Stimulated activated effector memory CD8-positive, alpha-beta T cell treated with anti-CD3 and anti-CD28 coated beads, Interleukin-12 subunit alpha, Interleukin-12 subunit beta, amount 100 ng/mL, for 72 hours (primary cell): Measurements from ENCODE around the gene LEF1.

Experiments
- ATAC-seq: fragments of 150-1000 bp; cut with Tn5 transposase; 2 replicates; pipeline ENCODE4 v1.10.0; 2021
- DNase-seq, 2 donors: peaks; one replicate each; pipeline ENCODE4 v3.0.0; 2021 to 2022; ENCODE audit warnings: low spot score in 2 of 2
- H3K27ac Mint-ChIP-seq: one replicate; pipeline ENCODE4 v1.8.0; 2022; ENCODE audit warnings: mild to moderate bottlenecking, mixed read lengths
- H3K36me3 Mint-ChIP-seq: one replicate; pipeline ENCODE4 v1.8.0; 2022; ENCODE audit warnings: mild to moderate bottlenecking, mixed read lengths
- H3K4me1 Mint-ChIP-seq: one replicate; pipeline ENCODE4 v1.8.0; 2022; ENCODE audit warnings: mixed read lengths
- H3K4me3 Mint-ChIP-seq: one replicate; pipeline ENCODE4 v1.8.0; 2022; ENCODE audit warnings: mild to moderate bottlenecking, mixed read lengths
- H3K9me3 Mint-ChIP-seq: one replicate; pipeline ENCODE4 v1.8.0; 2022; ENCODE audit warnings: mixed read lengths

Gene LEF1

GRCh38 chr4:108168160-108168670 is 517 bp downstream of the LEF1 start:
- DNase-seq, result no peak
- Mint-ChIP-seq H3K9me3 (no peaks in the 10 kb centered on the region), H3K36me3 (peaks cover 6% of the 10 kb centered on the region), H3K4me3 (peak overlapping the region; percentile 92), H3K27ac (peak overlapping the region; percentile 73), H3K4me1 (peaks cover 48% of the 10 kb centered on the region)
- ATAC-seq, result no peak

- Mint-ChIP-seq H3K9me3 (no peaks in the 10 kb centered on the region), H3K27ac (peak overlapping the region; percentile 65), H3K4me3 (peak overlapping the region; percentile 92), H3K4me1 (peaks cover 44% of the 10 kb centered on the region), H3K36me3 (peaks cover 2% of the 10 kb centered on the region)
- ATAC-seq (peak; percentile 60), DNase-seq (peak; percentile 20 to 61)
These were observed 2.1 kb downstream of the LEF1 start for GRCh38 chr4:108166441-108167315.

GRCh38 chr4:108166038-108166437 is 2.7 kb downstream of the LEF1 start:
- Mint-ChIP-seq H3K27ac (no peak overlapping the region), H3K4me1 (peaks cover 37% of the 10 kb centered on the region), H3K4me3 (peak overlapping the region; percentile 92), H3K36me3 (no peaks in the 10 kb centered on the region), H3K9me3 (no peaks in the 10 kb centered on the region)
- ATAC-seq, result no peak
- DNase-seq, result no peak

GRCh38 chr4:108165586-108165985 is 3.1 kb downstream of the LEF1 start:
- Mint-ChIP-seq H3K4me1 (peaks cover 34% of the 10 kb centered on the region), H3K9me3 (no peaks in the 10 kb centered on the region), H3K4me3 (peak overlapping the region; percentile 92), H3K36me3 (no peaks in the 10 kb centered on the region), H3K27ac (no peak overlapping the region)
- DNase-seq (no peak), ATAC-seq (no peak)

GRCh38 chr4:108163351-108163750 is 5.4 kb downstream of the LEF1 start:
- no peak overlapping the region for H3K27ac Mint-ChIP-seq
- ATAC-seq (no peak), DNase-seq (no peak)
- H3K4me1 Mint-ChIP-seq, result peaks cover 16% of the 10 kb centered on the region
- no peak overlapping the region for H3K4me3 Mint-ChIP-seq
- no peaks in the 10 kb centered on the region for H3K36me3 Mint-ChIP-seq
- no peaks in the 10 kb centered on the region for H3K9me3 Mint-ChIP-seq

- no peak overlapping the region for H3K4me3 Mint-ChIP-seq
- H3K9me3 Mint-ChIP-seq, result no peaks in the 10 kb centered on the region
- no peaks in the 10 kb centered on the region for H3K36me3 Mint-ChIP-seq
- H3K4me1 Mint-ChIP-seq, result no peaks in the 10 kb centered on the region
- DNase-seq, result no peak
- no peak overlapping the region for H3K27ac Mint-ChIP-seq
- peak; percentile 47 for ATAC-seq
These were observed 7.9 kb downstream of the LEF1 start for GRCh38 chr4:108160741-108161352.

GRCh38 chr4:108159845-108160244 is 8.9 kb downstream of the LEF1 start:
- Mint-ChIP-seq H3K9me3 (no peaks in the 10 kb centered on the region), H3K36me3 (no peaks in the 10 kb centered on the region), H3K4me1 (no peaks in the 10 kb centered on the region), H3K4me3 (no peak overlapping the region), H3K27ac (no peak overlapping the region)
- no peak for ATAC-seq
- no peak for DNase-seq

- no peaks in the 10 kb centered on the region for H3K4me1 Mint-ChIP-seq
- DNase-seq, result no peak
- H3K4me3 Mint-ChIP-seq, result no peak overlapping the region
- no peak overlapping the region for H3K27ac Mint-ChIP-seq
- H3K9me3 Mint-ChIP-seq, result no peaks in the 10 kb centered on the region
- H3K36me3 Mint-ChIP-seq, result no peaks in the 10 kb centered on the region
- ATAC-seq, result no peak
These were observed 11.1 kb downstream of the LEF1 start for GRCh38 chr4:108157655-108158054.

- Mint-ChIP-seq H3K4me3 (no peak overlapping the region), H3K9me3 (no peaks in the 10 kb centered on the region)
- ATAC-seq, result no peak
These were observed 12.3 kb downstream of the LEF1 start for GRCh38 chr4:108156391-108156790.

GRCh38 chr4:108155373-108155772 is 13.4 kb downstream of the LEF1 start:
- DNase-seq (no peak), ATAC-seq (no peak)
- no peaks in the 10 kb centered on the region for H3K36me3 Mint-ChIP-seq
- no peaks in the 10 kb centered on the region for H3K4me1 Mint-ChIP-seq
- H3K27ac Mint-ChIP-seq, result no peak overlapping the region
- no peaks in the 10 kb centered on the region for H3K9me3 Mint-ChIP-seq
- no peak overlapping the region for H3K4me3 Mint-ChIP-seq

More at GRCh38 chr4:108156391-108156790, 12.3 kb downstream of the LEF1 start:
- Mint-ChIP-seq H3K4me1 (no peaks in the 10 kb centered on the region), H3K27ac (no peak overlapping the region), H3K36me3 (no peaks in the 10 kb centered on the region)
- DNase-seq, result no peak

GRCh38 chr4:108152980-108153379 is 15.8 kb downstream of the LEF1 start:
- H3K27ac Mint-ChIP-seq, result no peak overlapping the region
- DNase-seq (no peak), ATAC-seq (no peak)
- H3K36me3 Mint-ChIP-seq, result no peaks in the 10 kb centered on the region
- H3K4me3 Mint-ChIP-seq, result no peak overlapping the region
- H3K9me3 Mint-ChIP-seq, result no peaks in the 10 kb centered on the region
- no peaks in the 10 kb centered on the region for H3K4me1 Mint-ChIP-seq

- Mint-ChIP-seq H3K36me3 (no peaks in the 10 kb centered on the region), H3K27ac (no peak overlapping the region), H3K4me3 (no peak overlapping the region), H3K4me1 (no peaks in the 10 kb centered on the region), H3K9me3 (no peaks in the 10 kb centered on the region)
- no peak for DNase-seq
- ATAC-seq, result no peak
These were observed 18.9 kb downstream of the LEF1 start for GRCh38 chr4:108149588-108150380.

GRCh38 chr4:108148316-108148715 is 20.4 kb downstream of the LEF1 start:
- ATAC-seq, result peak; percentile 60
- Mint-ChIP-seq H3K4me1 (no peaks in the 10 kb centered on the region), H3K27ac (no peak overlapping the region), H3K4me3 (no peak overlapping the region), H3K9me3 (no peaks in the 10 kb centered on the region), H3K36me3 (no peaks in the 10 kb centered on the region)
- no peak for DNase-seq

- no peaks in the 10 kb centered on the region for H3K9me3 Mint-ChIP-seq
- no peak for DNase-seq
- ATAC-seq, result no peak
- H3K27ac Mint-ChIP-seq, result no peak overlapping the region
- no peaks in the 10 kb centered on the region for H3K4me1 Mint-ChIP-seq
- H3K4me3 Mint-ChIP-seq, result no peak overlapping the region
- H3K36me3 Mint-ChIP-seq, result no peaks in the 10 kb centered on the region
These were observed 21.9 kb downstream of the LEF1 start for GRCh38 chr4:108146819-108147218.

GRCh38 chr4:108146336-108146735 is 22.4 kb downstream of the LEF1 start:
- Mint-ChIP-seq H3K9me3 (no peaks in the 10 kb centered on the region), H3K4me1 (no peaks in the 10 kb centered on the region), H3K4me3 (no peak overlapping the region), H3K36me3 (no peaks in the 10 kb centered on the region), H3K27ac (no peak overlapping the region)
- ATAC-seq (no peak), DNase-seq (no peak)
